ENCODE measurements around the gene MYO1H. TPM values are rescaled to one million over a fixed set of nuclear protein-coding genes. Genes with fewer than 3 reads are reported as not detected.
A peak's percentile ranks its signal among the peaks of the same experiment; 100 is the strongest.

The MYO1H gene
- total and polyA plus RNA-seq, 2 of the 8 experiments (the other 6 are each of a cell fraction or from before 2014, with no cell fraction given): 0.03 TPM; not detected in 1

- TF ChIP-seq, protein P1, sequence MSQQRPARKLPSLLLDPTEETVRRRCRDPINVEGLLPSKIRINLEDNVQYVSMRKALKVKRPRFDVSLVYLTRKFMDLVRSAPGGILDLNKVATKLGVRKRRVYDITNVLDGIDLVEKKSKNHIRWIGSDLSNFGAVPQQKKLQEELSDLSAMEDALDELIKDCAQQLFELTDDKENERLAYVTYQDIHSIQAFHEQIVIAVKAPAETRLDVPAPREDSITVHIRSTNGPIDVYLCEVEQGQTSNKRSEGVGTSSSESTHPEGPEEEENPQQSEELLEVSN (IDR thresholded peaks at IDR 0.05): peak; percentile 86
- TF ChIP-seq SRF (IDR thresholded peaks at IDR 0.05; ENCODE audit: low read depth, low read length): no peak
Observed at GRCh38 chr12:109308534-109309380, 38.9 kb upstream of the MYO1H start, which contains the start of gene FOXN4 (continued).
